Mucosa of descending colon (tissue), 3 donors: ENCODE measurements around the gene B4GALNT3. TPM values are rescaled to one million over a fixed set of nuclear protein-coding genes. Genes with fewer than 3 reads are reported as not detected.

Source experiments
- ATAC-seq: fragments of 200-7000 bp; cut with Tn5 transposase; one replicate; pipeline ENCODE4 v1.9.1; 2020; ENCODE audit warnings: mild to moderate bottlenecking, moderate library complexity
- DNase-seq, 3 donors: peaks; one replicate each; pipeline ENCODE4 v3.0.0-alpha.2; 2020
- H3K36me3 ChIP-seq: fragments of 200-600 bp; one replicate; pipeline ENCODE4 v1.8.0; 2021; ENCODE audit warnings: low read depth, mild to moderate bottlenecking
- H3K4me1 ChIP-seq: fragments of 200-600 bp; one replicate; pipeline ENCODE4 v1.8.0; 2021; ENCODE audit warnings: low read depth, mild to moderate bottlenecking
- H3K4me3 ChIP-seq: fragments of 200-600 bp; one replicate; pipeline ENCODE4 v1.8.0; 2021; ENCODE audit warnings: mild to moderate bottlenecking
- H3K9me3 ChIP-seq: fragments of 200-600 bp; one replicate; pipeline ENCODE4 v1.8.0; 2021; ENCODE audit warnings: mild to moderate bottlenecking
- intact Hi-C, 2 donors: fragments of 100-400 bp; cut with DNase I in 1 of 2; cut with micrococcal nuclease in 1 of 2; formaldehyde crosslinking; loops; one replicate each; pipeline versions ENCODE4 v1.11.0 to v1.11.1; 2022; cut with DNase I, micrococcal nuclease
- total RNA-seq, 3 donors: library from RNA; stranded (reverse); fragmentation: NEBNext Ultra II Directional in 2 of 3; extraction: Animal tissue kit (Norgen Biotek cat#: 25700) in 2 of 3; gene quantifications; one replicate each; pipeline versions ENCODE4 v1.2.1 to v1.2.4, GENCODE V29; 2021 to 2023
- TF ChIP-seq, protein P1 (sequence below): fragments of 200-600 bp; IDR thresholded peaks from one replicate; pipeline ENCODE4 v1.8.0; 2022; ENCODE audit warnings: antibody characterized with exemption, mild to moderate bottlenecking
- donor health status: DM: no; HTN: no; CAD: no; lungs with moderate emphysema.
- donor health status: DM: no; HTN: no; CAD: no.
- donor health status: DM: no; HTN: yes; CAD: no.

The B4GALNT3 gene
- total RNA-seq, 3 donors from 2014 or later: 62.9 to 134 (median 94.9) TPM

DNA sequence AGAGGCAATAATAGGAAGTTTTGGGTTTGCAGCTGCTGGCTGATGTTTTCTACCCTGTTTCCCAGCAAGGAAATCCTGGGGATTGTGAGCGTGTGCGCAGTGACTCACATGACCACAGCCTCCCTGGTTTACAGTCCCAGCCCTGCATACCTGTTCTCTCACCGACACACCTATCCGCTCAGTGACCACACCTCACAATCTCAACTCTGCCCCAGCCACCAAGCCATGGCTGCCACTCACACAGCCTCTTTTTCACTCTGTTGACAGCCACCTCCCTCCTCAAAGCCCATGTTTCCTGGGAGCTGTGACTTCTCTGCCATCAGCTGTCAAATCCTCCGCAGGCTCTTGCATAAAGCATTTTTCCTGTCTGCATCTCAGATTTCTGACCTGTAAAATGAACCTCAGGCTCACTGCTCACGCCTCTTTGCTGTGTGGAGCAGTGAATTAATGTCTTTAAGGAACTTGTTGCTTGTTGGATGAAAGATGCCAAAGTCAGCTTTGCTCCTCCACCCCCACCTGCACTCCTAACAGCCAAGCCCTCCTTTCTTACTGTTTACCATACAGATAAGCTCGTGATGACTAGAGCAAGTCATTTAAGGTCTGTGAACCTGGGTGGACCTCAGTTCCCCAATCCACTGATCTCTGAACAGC lies 43.5 kb downstream of the B4GALNT3 start:
- no peaks in the 10 kb centered on the region for H3K9me3 ChIP-seq
- no peak overlapping the region for H3K4me3 ChIP-seq
- peak; percentile 82 to 87 (median 85) for DNase-seq
- TF ChIP-seq, protein P1, sequence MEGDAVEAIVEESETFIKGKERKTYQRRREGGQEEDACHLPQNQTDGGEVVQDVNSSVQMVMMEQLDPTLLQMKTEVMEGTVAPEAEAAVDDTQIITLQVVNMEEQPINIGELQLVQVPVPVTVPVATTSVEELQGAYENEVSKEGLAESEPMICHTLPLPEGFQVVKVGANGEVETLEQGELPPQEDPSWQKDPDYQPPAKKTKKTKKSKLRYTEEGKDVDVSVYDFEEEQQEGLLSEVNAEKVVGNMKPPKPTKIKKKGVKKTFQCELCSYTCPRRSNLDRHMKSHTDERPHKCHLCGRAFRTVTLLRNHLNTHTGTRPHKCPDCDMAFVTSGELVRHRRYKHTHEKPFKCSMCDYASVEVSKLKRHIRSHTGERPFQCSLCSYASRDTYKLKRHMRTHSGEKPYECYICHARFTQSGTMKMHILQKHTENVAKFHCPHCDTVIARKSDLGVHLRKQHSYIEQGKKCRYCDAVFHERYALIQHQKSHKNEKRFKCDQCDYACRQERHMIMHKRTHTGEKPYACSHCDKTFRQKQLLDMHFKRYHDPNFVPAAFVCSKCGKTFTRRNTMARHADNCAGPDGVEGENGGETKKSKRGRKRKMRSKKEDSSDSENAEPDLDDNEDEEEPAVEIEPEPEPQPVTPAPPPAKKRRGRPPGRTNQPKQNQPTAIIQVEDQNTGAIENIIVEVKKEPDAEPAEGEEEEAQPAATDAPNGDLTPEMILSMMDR: no peak
- H3K36me3 ChIP-seq: no peaks in the 10 kb centered on the region
- ATAC-seq: peak; percentile 95
- intact Hi-C loops: loop anchor here in 1 of 2 donors (5.0 kb wide), 1 partner anchor 34 kb away; no protein-coding TSS in a partner anchor
- H3K4me1 ChIP-seq: peaks cover 39% of the 10 kb centered on the region

DNA sequence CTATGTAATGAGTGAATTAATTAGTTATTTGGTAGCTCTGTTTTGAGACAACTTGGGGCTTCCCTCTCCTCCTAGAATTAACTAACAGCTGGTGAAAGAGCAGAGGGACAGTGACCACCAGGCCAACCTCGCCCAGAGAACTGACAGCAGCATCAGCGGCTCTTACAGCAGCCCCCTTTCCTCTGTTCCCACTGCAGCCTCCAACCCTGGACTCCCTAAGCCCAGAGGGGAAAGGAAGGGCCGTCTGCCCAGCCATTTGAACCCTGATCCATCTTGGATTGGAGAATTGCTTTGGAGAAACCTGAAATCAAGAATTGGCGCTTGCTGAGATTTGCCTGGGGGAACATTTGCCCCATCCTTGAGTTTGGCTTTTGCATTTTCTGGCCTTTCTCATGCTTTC lies 45.5 kb downstream of the B4GALNT3 start:
- Histone ChIP-seq H3K4me3 (no peak overlapping the region), H3K36me3 (no peaks in the 10 kb centered on the region), H3K9me3 (no peaks in the 10 kb centered on the region), H3K4me1 (peaks cover 36% of the 10 kb centered on the region)
- intact Hi-C loops: no loop called here
- TF ChIP-seq, protein P1: no peak
- ATAC-seq (no peak), DNase-seq (no peak)

DNA sequence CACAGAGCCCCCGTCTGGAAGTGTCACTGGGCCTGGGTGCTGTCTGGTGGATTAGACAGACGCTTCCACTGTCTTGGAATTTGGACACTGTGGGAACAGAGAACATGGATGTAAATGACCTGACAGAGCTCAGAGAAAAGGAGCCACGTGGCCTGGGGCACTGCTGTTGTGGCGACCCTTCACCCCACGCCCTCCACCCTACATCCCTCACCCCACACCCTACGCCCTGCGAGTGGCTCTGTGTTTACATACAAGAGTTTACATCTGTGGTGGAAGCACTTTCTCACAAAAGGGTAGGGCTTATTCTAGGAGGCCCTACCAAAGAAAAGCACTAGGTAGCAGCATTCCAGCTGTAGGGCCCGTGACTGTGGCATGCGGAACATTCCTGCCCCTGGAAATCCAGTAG lies 47.7 kb downstream of the B4GALNT3 start:
- peak; percentile 3 for ATAC-seq
- TF ChIP-seq, protein P1: no peak
- no peak overlapping the region for H3K4me3 ChIP-seq
- peaks cover 25% of the 10 kb centered on the region for H3K4me1 ChIP-seq
- H3K9me3 ChIP-seq: no peaks in the 10 kb centered on the region
- DNase-seq: peak in 2 of 3 donors; percentile 50 to 61
- intact Hi-C loops: no loop called here
- no peaks in the 10 kb centered on the region for H3K36me3 ChIP-seq

- Histone ChIP-seq H3K4me3 (no peak overlapping the region), H3K9me3 (no peaks in the 10 kb centered on the region), H3K4me1 (peaks cover 20% of the 10 kb centered on the region), H3K36me3 (no peaks in the 10 kb centered on the region)
- DNase-seq (no peak), ATAC-seq (no peak)
- intact Hi-C loops: no loop called here
- TF ChIP-seq, protein P1: no peak
Observed at GRCh38 chr12:508145-508544, 48.4 kb downstream of the B4GALNT3 start.

DNA sequence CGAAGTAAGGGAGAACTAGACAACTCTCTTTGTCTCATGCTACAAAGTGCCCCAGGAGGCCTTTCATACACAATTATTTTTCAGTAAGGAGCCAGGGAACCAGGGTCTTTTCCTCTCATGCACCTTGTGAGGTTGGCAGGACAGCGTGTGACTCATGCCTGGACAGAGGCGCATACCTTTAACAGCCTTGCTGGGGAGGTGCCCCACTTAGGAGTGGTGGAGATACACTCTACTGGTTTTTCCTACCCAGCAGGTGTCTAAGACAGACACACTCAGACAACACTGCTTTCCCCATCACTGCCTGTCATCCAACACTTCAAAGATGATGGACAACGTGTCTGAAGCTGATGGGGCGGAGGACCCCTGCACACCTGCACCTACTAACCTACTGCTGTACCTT lies 49.1 kb downstream of the B4GALNT3 start:
- Histone ChIP-seq H3K36me3 (no peaks in the 10 kb centered on the region), H3K4me1 (peaks cover 20% of the 10 kb centered on the region), H3K4me3 (no peak overlapping the region), H3K9me3 (no peaks in the 10 kb centered on the region)
- TF ChIP-seq, protein P1: no peak
- peak; percentile 78 for ATAC-seq
- intact Hi-C loops: no loop called here
- DNase-seq: peak; percentile 68 to 73 (median 68)
